Activated CD4-positive, alpha-beta T cell treated with anti-CD3 and anti-CD28 coated beads, Interleukin-2, amount 50 U/mL, for 48 hours (primary cell): ENCODE results near the gene THUMPD2.
"Not testable (repeated sequence)": the region's sequence is repeated elsewhere in the genome, so short reads cannot be mapped to it uniquely, and the experiment has no call there.

Source experiments
- DNase-seq, 2 experiments: peaks; one replicate each; pipeline ENCODE4 v3.0.0-alpha.2; 2020

THUMPD2 gene, protein sequence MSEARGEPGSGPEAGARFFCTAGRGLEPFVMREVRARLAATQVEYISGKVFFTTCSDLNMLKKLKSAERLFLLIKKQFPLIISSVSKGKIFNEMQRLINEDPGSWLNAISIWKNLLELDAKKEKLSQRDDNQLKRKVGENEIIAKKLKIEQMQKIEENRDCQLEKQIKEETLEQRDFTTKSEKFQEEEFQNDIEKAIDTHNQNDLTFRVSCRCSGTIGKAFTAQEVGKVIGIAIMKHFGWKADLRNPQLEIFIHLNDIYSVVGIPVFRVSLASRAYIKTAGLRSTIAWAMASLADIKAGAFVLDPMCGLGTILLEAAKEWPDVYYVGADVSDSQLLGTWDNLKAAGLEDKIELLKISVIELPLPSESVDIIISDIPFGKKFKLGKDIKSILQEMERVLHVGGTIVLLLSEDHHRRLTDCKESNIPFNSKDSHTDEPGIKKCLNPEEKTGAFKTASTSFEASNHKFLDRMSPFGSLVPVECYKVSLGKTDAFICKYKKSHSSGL

DNA sequence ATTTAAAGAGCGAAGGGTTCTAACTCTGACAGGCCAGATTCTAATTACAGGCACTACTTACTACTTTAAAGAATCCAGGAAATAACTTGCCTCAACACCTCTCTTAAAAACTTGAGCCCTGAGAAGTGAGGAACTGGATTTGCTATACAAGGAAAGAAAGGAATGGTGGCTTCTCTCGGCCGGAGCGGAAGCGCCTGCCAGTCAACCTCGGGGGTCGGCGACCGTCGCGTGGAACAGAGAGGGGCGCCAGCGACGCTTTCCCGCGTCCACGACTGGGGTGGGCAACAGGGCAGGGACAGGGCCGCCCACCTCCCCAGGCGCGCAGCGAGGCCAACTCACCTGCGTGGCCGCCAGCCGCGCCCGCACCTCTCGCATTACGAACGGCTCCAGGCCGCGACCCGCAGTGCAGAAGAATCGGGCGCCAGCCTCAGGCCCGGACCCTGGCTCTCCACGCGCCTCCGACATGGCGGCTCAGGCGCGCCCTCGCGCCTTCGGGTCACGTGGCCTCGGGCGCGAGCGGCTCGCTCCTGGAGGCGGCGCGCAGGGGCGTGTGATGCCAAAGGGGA lies at the start of gene THUMPD2:
TSS of gene THUMPD2 (minus strand) at position 484 of the 566 bp plus-strand sequence. CDS start at position 465, 19 bp downstream.
- DNase-seq, result peak; percentile 63 to 68

DNA sequence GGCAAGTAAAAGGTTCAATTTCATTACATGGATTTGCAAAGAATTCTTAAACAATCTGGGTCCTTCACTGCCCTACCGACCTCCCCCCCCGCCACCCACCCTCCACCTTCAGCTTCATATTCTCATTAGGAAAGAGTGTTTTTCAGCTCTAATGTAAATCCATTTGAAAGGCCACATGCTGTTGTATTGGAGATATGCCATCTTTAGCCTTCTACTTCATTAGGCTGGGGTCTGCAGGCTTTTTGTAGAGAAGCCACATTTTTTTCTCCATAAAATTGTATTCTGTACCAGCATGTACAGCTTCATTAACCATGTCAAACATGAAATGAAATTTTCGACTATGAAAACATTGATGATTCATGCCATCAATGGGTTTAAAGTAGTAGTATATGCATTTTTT lies 42.8 kb upstream of the THUMPD2 start:
- no peak for DNase-seq

DNA sequence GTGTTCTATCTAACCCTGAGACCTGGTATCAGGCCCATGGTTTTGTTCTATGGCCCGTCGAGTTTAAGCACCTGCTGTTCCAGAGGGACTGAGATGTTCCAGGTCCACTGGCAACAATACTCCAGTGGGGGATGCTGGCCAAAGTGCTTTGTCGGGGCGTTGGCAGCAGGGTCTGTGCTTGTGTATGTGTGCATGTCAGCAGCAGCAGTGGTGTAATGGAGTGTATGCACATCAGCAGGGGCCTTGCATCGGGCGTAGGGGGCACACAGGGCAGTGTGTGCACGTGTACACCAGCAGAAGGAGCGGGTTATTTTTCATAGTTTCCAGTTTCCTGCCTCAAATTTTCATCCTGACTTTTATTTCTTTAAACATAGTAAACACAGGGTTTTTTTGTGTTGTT lies 37.8 kb upstream of the THUMPD2 start:
- no peak for DNase-seq

DNA sequence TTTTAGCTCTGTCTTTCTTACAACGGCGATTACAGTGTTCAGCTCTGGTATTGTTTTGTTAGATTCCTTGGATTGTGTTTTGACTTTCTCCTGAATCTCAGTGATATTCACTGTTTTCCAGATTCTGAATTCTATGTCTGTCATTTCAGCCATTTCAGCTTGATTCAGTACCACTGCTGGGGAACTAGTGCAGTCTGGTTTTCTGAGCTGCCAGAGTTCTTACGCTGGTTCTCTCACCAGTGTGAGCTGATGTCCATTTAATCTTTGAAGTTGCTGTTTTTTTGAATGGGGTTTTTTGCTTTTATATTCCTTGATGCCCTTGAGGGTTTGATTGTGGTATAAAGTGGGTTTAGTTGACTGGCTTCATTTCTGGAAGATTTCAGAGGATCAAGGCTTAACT lies 37.4 kb upstream of the THUMPD2 start:
- no peak for DNase-seq

DNA sequence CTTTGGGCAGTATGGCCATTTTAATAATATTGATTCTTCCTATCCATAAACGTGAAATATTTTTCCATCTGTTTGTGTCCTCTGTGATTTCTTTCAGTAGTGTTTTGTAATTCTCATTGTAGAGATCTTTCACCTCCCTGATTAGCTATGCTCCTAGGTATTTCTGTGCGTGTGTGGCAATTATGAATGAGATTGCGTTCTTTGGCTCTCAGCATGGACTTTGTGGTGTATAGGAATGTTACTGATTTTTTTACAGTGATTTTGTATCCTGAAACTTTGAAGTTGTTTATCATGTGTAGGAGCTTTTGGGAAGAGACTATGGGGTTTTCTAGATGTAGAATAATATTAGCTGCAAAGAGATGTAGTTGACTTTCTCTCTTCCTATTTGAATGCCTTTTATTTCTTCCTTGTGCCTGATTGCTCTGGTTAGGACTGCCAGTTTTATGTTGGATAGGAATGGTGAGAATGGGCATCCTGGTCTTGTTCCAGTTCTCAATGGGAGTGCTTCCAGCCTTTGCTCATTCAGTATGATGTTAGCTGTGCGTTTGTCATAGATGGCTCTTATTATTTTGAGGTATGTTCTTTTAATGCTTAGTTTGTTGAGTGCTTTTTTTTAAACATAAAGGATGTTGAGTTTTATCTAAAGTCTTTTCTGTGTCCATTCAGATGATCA lies 27.0 kb upstream of the THUMPD2 start:
- no peak for DNase-seq

DNA sequence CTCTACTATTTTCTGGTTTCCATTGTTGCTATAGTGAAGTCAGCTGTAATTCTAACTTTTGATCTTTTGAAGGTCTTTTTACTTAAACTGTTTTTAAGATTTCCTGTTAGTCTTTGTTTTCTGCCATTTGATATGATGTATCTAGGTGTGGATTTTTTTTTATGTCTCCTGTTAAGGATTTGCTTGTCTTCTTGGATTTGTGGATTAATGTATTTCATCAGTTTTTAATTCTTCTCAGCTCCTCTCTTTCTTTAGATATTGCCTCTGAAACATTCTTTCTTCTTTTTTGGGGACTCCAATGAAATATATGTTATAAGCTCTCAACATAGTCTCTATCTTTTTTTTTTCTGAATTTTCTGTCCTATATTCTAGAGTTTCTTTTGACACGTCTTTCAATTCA lies 24.8 kb upstream of the THUMPD2 start:
- DNase-seq, result no peak

DNA sequence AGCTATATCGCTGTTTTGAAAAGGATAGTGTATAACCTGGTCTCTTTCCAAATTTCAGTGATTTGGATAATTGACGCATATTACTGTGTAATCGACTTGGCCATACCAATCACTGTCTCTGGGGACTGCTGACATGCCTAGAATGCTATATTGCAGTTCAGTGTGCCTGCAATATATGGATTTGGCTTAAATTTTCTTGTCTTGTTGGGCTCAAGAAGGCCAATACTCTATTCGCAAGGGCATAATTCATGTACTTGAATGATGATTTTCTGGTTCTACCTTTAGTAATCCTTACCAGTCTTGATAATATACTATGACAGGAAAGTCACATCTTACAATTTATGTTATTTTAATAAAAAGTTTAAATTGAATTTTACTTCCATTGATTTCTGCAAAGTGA lies 21.7 kb upstream of the THUMPD2 start:
- DNase-seq, result no peak

DNA sequence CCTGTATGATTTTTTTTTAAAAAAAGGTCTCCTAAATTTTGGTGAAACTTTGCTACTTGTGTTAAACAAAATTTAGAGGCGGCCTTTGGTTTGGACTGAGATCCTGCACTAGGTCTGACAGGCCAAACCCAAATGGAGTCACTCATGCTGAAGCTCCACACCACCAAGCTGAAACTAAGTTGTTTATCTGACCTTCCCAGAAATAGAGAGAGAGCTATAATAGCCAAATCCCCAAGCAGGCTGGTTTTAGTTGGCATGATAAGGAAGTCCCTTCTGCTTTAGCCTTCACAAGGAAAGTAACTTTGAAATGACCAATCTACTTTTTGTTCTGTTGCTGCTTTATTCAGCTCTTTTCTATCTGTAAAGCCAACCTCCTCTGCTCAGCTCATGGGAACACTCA lies 17.1 kb upstream of the THUMPD2 start:
- no peak for DNase-seq

DNA sequence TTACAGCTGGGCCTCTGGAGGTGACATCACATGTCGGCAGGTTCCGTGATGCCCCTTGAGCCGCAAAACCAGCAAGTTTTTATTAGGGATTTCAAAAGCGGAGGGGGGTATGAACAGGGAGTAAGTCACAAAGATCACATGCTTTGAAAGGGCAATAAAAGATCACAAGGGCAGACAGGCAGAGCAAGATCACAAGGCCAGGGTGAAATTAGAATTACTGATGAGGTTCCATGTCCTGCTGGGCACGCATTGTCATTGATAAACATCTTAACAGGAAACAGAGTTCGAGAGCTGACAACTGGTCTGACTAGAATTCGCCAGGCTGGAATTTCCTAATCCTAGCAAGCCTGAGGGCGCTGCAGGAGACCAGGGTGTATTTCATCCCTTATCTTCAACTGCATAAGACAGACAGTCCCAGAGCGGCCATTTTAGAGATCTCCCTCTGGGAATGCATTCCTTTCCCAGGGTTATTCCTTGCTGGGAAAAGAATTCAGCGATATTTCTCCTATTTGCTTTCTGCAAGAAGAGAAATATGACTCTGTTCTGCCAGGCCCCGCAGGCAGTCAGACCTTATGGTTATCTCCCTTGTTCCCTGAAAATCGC lies 11.3 kb upstream of the THUMPD2 start:
- not testable (repeated sequence) for DNase-seq

DNA sequence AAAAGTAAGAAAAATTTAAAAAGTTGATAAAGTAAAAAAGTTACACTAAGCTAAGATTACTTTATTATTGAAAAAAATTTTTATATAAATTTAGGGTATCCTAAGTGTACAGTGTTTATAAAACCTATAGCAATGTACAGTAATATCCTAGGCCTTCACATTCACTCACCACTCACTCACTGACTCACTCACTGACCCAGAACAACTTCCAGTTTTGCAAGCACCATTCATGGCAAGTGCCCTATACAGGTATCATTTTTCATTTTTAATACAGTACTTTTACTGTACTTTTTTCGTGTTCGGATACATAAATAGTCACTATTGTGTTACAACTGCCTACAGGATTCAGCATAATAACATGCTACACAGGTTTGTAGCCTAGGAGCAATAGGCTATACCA lies 8.9 kb upstream of the THUMPD2 start:
- no peak for DNase-seq

DNA sequence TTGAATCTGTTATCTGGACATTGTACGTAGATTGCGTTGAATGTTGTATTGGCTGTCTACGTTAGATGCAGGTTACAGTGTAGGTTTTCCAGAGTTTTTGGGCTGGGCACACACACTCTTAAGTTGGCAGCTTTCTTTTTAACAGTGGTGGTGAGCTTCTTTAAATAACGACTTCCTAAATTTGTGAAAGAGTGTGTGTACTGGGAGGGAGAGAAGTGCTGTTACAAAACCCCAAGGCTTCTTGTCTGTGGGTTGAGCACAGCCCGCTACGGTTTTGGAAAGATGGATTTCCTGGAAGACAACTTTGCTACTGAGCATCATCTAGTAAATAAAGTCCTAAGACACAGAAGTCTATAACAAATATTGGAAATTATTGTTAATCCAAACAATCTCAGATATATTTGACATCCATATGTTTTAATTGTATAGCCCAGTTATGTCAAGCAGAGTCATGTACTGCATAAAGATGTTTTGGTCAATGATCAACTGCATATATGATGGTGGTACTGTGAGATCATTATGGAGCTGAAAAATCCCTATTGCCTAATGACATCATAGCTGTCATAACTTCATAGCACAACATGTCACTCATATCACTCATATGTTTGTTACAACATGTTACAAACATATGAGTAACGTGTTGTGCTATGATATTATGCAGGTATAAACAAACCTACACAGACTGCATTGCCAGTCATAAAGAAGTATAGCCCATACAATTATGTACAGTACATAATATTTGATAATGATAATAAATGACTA lies 7.9 kb upstream of the THUMPD2 start:
- no peak for DNase-seq

DNA sequence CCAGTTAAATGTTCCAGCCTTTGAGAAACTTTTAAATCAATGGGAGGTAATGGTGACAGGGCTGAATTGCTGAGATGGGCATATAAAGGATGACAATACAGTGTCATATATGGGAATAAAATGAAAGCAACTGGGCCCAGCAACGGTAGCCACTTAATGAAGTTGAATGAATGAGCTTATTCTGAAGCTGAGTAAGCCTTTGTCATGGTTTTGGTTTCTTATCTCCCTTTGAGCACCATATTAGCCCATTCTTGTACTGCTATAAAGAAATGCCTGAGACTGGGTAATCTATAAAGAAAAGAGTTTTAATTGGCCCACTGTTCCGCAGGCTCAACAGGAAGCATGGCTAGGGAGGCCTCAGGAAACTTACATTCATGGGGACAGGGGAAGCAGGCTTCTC lies 3.5 kb upstream of the THUMPD2 start:
- DNase-seq, result no peak

DNA sequence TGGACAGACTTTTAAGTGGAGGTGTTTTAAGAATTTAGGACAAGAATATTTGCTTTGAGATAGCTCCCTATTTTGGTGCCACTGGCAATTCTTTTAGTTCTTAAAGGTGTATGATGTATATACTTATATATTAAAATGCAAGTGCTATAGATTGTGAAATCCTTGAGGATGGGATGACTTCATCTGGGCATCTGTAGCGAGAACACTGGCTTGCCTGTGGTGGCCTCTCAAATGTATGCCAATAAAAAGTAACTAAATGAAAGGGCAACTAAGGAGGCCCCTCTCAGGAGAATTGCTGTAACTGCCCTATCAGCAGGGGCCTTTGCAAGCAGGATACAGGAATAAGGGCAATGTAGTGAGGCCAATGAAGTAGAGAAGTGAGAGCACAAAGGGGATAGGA lies 2.6 kb upstream of the THUMPD2 start:
- DNase-seq, result no peak

DNA sequence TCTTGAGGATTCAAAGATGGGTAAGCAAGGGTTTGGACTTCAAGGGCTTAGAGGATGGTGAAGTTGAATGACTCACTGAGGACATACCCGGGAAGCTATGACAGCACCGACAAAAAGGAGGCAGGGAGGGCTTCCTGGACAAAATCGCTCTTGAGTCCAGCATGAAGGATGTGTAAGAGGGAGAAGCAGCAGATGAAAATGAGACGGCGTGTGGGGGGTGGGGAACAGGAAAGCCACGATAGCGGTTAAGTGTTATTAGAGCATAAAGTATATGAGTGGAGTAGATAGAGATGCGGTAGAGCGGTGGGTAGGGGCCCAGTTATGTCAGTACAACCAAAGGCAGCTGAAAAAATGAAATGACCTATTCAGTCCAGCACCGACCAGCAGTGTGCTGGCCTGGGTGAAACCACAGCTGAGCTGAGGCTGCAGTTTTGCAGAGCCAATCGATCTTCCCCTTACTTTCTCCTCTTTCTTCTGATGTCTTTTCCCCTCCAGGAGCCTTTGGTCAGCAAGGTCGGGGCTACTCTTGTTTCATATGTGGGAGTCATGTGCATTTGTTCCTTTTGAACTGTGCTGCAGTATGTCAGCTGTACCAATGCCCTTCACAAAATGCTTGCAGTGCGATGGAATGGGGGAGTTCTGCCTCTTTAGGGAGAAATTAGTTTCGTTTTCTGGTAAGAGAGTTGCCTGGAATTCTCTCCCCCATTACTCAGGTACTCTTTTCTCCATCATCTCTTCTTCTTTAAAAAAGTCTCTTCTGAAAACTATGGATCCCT lies 2.0 kb upstream of the THUMPD2 start:
- DNase-seq, result no peak

DNA sequence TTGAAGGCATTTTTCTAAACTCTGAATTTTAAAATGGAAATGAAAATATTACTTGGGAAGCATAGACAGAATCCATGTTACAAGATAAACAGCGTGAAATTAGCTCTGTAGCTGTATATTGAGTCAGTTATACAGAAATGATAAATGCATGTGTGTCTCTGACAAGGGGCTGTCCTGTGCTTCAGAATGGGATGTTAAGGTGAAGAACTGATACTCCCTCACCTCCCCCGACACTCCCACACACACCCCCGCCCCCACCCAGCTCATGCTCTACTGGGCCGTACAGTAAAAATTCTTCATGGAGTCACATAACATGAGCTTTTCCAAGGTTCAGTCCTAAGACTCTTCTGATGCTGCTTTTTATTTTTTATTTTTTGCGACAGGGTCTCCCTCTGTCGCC lies 869 bp upstream of the THUMPD2 start:
- DNase-seq, result no peak

DNA sequence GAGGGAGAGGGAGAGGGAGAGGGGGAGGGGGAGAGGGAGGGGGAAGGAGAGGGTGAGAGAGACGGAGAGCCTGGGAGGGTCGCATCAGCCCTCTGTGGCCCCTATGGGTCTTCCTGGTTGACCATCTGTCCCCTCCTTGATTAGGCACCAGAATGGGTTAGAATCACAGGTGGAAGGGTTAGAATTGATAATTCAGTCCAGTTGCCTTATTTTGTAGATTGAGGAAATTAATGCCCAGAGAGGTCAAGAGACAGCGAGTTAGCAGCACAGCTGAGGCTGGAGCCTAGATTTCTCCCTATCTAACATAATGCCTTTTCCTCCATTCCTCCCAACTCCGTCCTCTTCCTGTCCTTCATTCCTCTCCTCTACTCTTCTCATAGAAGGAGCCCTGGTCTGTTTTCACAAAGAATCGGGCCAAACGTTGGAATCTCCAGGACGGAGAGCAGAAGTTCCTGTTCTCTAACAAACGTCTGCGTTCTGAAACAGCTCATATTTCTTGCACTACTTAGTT lies 338 bp upstream of the THUMPD2 start:
- no peak for DNase-seq

DNA sequence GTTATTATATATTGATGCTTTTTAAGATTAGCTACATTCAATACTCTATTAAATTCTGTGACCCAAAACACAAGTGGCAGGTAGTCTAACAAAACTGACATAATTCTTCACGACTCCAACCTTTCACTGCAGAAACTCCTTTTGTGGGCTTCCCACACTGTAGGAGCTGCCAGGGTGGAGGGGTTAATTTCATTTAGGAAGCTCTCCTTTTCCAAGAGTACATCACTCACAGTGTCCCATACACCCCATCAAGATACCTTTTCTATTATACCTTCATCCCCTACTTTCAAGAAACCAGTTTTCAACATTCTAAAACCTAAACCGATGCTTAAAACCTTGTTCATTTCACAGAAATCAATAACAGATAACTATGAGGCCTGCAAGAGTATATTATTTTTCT lies 825 bp downstream of the THUMPD2 start:
- no peak for DNase-seq

DNA sequence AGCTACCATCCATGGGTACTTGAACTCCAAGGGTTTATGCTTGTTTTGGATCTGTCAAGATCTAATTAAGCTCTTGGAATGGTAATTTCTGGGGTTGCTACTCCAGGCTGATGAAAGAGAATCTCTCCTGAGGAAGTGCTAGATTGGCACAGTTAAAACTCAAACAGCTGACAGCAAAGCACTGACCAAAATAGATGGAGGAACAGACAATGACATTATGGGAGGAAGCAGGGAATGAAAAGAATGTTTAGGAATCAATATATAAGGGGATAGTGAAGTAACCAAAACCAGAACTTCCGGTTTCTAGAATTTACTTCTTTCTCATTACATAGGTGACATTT lies 6.3 kb downstream of the THUMPD2 start:
- no peak for DNase-seq

DNA sequence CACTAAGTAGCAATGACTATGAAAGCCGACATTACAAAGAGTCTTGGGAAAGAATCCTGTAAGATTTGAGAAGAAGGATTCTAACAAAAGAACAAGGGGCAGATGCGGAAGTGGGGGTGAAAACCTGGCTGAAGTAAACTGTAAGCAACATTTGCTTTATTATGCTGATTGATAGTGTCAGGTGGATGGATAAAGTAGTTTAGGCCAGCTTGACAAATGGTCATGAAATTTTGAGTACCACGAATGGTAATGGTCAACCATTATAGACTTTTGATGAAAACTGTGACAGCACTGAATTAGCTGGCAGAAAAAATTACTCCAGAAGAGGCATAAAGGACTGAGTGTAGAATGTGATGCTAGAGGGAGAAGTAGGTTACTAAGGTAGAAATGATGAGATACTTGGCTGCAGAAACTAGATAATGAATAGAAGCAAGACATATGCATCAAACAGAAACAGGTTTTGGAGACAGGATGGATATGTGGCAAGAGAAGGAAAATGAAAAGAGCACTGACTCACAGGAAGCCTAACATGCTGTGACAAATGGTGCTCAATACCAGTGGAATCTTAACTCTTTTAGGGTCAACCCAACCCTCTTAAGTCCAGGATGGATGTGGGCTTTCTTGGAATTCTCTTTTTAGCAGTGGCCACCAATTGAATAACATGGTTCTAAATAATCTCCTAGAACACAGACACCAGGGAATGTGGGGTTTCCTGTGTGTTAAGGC lies 6.8 kb downstream of the THUMPD2 start:
- DNase-seq, result no peak

DNA sequence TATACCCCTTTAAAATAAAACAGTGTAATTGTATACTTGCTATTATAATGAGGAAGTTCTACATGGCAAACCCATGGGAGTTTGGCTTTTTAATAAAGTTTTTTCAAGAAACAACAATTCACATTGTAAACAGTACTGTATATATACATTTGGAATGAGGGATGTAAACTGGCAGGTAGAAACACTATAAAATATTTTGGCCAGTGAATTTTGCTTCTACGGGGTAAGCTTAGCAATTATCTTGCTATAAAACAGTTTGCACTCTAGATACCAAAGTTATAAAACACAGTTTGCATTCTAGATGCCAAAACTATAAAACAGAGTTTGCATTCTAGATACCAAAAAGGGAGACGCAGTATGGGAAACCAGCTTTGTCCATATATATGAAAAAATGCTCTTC lies 16.6 kb downstream of the THUMPD2 start:
- no peak for DNase-seq

DNA sequence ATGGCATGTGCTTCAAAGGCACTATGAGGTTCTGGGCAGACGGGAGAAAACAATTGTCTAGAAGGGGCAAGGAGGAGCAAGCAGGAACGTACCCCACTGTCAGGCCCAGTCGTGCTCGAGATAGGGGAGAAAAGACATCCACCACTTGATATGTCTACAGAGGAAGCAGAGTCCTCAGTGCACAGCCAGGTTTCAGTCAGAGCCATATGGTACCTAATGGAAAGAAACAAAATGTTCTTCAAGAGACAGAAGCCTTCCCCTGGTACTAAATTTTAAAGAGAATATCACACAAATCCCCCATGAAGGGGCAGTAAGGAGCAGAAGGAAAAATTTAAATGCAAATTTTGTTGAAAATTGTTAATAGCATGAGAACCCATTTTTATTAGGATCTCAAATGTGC lies 21.9 kb downstream of the THUMPD2 start:
- no peak for DNase-seq
